Osteoblast (primary cell): Measurements from ENCODE around the gene CDK5RAP2. TPM values are rescaled to one million over a fixed set of nuclear protein-coding genes. Genes with fewer than 3 reads are reported as not detected.
A peak's percentile ranks its signal among the peaks of the same experiment; 100 is the strongest.

ENCODE experiments used
- DNase-seq: peaks from one replicate; pipeline ENCODE4 v3.0.0; 2011; ENCODE audit warnings: low spot score, mixed read lengths; ENCODE audit not compliant: insufficient read length; ENCODE audit errors: missing footprints
- H2AFZ ChIP-seq: 2 replicates; pipeline ENCODE4 v1.6.0; 2011; ENCODE audit warnings: mild to moderate bottlenecking, low read length
- H3K27ac ChIP-seq: 2 replicates; pipeline ENCODE4 v1.5.1; 2011; ENCODE audit warnings: mild to moderate bottlenecking, low read depth, low read length, moderate library complexity
- H3K27me3 ChIP-seq: 2 replicates; pipeline ENCODE4 v1.6.0; 2012; ENCODE audit warnings: mild to moderate bottlenecking, control low read depth, inconsistent platforms, low read length, moderate library complexity; ENCODE audit not compliant: insufficient read depth
- H3K36me3 ChIP-seq: 2 replicates; pipeline ENCODE4 v1.5.1; 2011; ENCODE audit warnings: mild to moderate bottlenecking, low read length, control low read depth, moderate library complexity; ENCODE audit not compliant: insufficient read depth
- H3K4me1 ChIP-seq: 2 replicates; pipeline ENCODE4 v1.5.1; 2011; ENCODE audit warnings: mild to moderate bottlenecking, low read length, control low read depth, moderate library complexity; ENCODE audit not compliant: insufficient read depth
- H3K4me2 ChIP-seq: 2 replicates; pipeline ENCODE4 v1.6.0; 2011; ENCODE audit warnings: mild to moderate bottlenecking, low read length; ENCODE audit not compliant: insufficient read depth
- H3K4me3 ChIP-seq: fragments of 200-600 bp; sonication (generic); 3 replicates; pipeline ENCODE4 v1.5.1; 2012; ENCODE audit warnings: mild to moderate bottlenecking, low read length, inconsistent platforms; ENCODE audit not compliant: insufficient read depth
- H3K79me2 ChIP-seq: 2 replicates; pipeline ENCODE4 v1.6.0; 2012; ENCODE audit warnings: mild to moderate bottlenecking, low read length, control low read depth, inconsistent platforms; ENCODE audit not compliant: insufficient read depth
- H3K9me3 ChIP-seq: 2 replicates; pipeline ENCODE4 v1.5.1; 2011; ENCODE audit warnings: low read depth, low read length, control low read depth
- H4K20me1 ChIP-seq: 2 replicates; pipeline ENCODE4 v1.6.0; 2012; ENCODE audit warnings: mild to moderate bottlenecking, low read length, control low read depth; ENCODE audit not compliant: insufficient read depth
- total RNA-seq: library from RNA; depleted of rRNA; stranded (reverse); fragments of >200 nt; gene quantifications from 2 replicates; pipeline ENCODE4 v1.2.3, GENCODE V29; 2012
- TF ChIP-seq, protein P1 (sequence below): IDR thresholded peaks from 2 replicates; pipeline ENCODE4 v1.5.1; 2011; ENCODE audit warnings: mild to moderate bottlenecking, low read depth, low read length, moderate library complexity; ENCODE audit errors: extremely low read depth

The CDK5RAP2 gene
- total RNA-seq, 1 donor, result 59.7 TPM

DNA sequence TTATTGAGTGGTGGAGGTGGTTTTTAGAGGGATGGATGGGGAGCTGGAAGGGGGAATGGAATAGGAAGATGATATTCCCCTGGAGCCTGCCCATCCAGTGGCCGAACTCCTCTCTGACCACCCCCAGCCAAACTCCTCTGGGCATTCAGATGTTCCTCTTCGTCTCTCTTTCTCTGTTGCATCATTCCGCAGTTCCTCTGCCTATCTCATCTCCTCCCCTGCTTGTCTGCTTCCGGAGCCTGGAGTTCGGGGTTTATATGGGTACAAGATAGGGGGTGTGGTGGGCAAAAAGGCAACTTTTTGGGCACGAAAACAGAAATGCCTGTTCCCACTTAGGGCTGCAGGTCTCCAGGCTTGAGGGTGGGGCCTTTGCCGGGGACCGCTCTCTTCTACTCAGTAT is 12.2 kb upstream of the CDK5RAP2 start:
- Histone ChIP-seq H3K27ac (no peak overlapping the region), H3K4me2 (no peak overlapping the region), H3K27me3 (no peaks in the 10 kb centered on the region), H4K20me1 (no peaks in the 10 kb centered on the region), H2AFZ (no peak overlapping the region), H3K4me1 (no peaks in the 10 kb centered on the region), H3K36me3 (no peaks in the 10 kb centered on the region), H3K9me3 (no peaks in the 10 kb centered on the region), H3K79me2 (no peaks in the 10 kb centered on the region), H3K4me3 (no peak overlapping the region)
- TF ChIP-seq, protein P1, sequence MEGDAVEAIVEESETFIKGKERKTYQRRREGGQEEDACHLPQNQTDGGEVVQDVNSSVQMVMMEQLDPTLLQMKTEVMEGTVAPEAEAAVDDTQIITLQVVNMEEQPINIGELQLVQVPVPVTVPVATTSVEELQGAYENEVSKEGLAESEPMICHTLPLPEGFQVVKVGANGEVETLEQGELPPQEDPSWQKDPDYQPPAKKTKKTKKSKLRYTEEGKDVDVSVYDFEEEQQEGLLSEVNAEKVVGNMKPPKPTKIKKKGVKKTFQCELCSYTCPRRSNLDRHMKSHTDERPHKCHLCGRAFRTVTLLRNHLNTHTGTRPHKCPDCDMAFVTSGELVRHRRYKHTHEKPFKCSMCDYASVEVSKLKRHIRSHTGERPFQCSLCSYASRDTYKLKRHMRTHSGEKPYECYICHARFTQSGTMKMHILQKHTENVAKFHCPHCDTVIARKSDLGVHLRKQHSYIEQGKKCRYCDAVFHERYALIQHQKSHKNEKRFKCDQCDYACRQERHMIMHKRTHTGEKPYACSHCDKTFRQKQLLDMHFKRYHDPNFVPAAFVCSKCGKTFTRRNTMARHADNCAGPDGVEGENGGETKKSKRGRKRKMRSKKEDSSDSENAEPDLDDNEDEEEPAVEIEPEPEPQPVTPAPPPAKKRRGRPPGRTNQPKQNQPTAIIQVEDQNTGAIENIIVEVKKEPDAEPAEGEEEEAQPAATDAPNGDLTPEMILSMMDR, result no peak
- DNase-seq, result no peak

DNA sequence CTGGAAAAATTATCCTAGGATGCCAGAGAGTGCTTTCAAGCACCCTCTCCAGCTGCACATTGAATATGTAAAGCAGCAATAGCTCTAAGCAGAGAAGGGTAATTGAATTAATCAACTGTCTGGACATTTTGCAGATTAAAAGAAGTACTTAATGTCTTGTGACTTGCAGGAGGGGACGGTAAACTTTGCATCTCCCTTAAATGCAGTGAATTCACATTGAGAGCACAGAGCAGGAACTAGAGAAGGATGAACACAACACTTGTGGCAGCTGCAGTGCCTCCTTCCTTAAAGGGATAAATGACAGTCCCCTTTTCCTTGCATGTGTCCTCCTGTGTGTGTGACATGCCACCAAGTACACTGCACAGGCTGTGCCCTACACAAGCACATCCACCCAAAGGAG is 7.4 kb upstream of the CDK5RAP2 start:
- Histone ChIP-seq H3K27ac (no peak overlapping the region), H3K27me3 (no peaks in the 10 kb centered on the region), H4K20me1 (no peaks in the 10 kb centered on the region), H3K79me2 (no peaks in the 10 kb centered on the region), H3K36me3 (no peaks in the 10 kb centered on the region), H3K4me1 (peaks cover 7% of the 10 kb centered on the region), H3K9me3 (no peaks in the 10 kb centered on the region), H2AFZ (no peak overlapping the region), H3K4me2 (no peak overlapping the region), H3K4me3 (no peak overlapping the region)
- TF ChIP-seq, protein P1, result no peak
- DNase-seq, result no peak

DNA sequence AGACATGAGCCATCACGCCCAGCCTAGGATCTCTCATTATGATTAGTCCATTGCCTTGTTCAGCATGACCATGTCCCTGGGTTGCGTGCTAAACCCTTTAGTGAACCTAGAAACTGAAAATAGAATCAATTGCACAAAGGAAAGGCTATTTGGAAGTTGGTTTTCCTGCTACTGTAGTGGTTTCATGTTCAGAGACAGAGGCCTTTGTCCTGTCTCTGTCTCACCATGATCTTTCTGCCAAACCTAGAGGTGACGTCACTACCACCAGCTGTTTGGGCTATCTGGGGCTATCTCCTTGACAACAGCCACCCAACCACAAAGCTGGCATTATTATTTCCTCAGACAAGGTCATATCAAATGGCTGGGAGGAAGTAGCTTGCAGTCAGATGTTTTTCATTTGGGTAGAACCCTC is 4.0 kb upstream of the CDK5RAP2 start:
- no peaks in the 10 kb centered on the region for H3K9me3 ChIP-seq
- DNase-seq, result peak; percentile 95
- TF ChIP-seq, protein P1, result no peak
- H3K79me2 ChIP-seq, result peaks cover 12% of the 10 kb centered on the region
- peak overlapping the region; percentile 2 for H3K4me2 ChIP-seq
- H3K4me3 ChIP-seq, result no peak overlapping the region
- no peaks in the 10 kb centered on the region for H3K27me3 ChIP-seq
- H3K4me1 ChIP-seq, result peaks cover 14% of the 10 kb centered on the region
- H3K27ac ChIP-seq, result peak overlapping the region; percentile 61
- peak overlapping the region; percentile 2 for H2AFZ ChIP-seq
- H3K36me3 ChIP-seq, result no peaks in the 10 kb centered on the region
- no peaks in the 10 kb centered on the region for H4K20me1 ChIP-seq

DNA sequence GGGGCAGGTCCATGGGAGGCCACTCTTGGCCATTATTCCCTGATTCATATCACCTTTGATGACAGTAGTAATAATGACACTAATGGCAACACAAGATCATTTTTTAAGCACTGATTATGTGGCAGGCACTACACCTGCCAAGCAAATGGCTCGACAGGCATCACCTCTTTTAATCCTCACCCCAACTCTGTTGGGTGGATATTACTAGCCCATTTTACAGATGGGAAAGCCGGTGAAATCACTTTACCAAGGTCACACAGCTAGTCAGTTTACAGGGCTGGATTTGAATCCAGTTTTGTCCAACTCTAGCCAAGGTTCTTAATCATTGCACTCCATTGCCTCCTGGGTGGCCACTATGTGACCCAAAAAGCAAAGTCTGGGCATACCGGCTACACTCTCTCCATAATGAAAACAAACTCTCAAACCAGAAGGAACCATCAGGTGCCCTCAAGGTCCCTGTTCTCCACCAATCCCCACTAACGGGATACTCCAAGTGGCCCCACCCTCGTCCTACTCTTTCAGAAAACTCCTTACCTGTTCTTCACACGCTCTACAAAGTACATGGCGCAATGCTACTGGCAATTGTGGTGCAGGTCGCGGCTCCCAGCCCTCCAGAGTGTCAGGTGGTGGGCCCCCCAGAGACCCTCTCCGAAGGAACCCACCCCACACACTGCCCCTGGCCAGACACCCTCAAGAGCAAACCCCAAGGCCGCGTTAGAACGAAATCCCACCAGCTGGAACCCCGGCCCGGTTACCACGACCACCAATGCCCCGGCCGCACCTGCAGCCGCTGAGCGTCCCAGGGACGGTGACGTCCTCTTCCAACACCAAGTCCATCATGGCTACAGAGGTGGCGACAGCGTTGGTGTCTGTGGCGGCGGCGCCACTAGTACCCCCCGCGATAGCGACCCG is 572 bp downstream of the CDK5RAP2 start:
- peak overlapping the region; percentile 99 for H3K4me3 ChIP-seq

More for the DNA sequence above, 572 bp downstream of the CDK5RAP2 start:
- H2AFZ ChIP-seq, result peak overlapping the region; percentile 97
- H3K27ac ChIP-seq, result peak overlapping the region; percentile 80
- H3K79me2 ChIP-seq, result peaks cover 56% of the 10 kb centered on the region
- H4K20me1 ChIP-seq, result no peaks in the 10 kb centered on the region
- TF ChIP-seq, protein P1, result no peak
- H3K27me3 ChIP-seq, result no peaks in the 10 kb centered on the region
- H3K9me3 ChIP-seq, result no peaks in the 10 kb centered on the region
- no peaks in the 10 kb centered on the region for H3K36me3 ChIP-seq
- peak; percentile 65 for DNase-seq
- peak overlapping the region; percentile 96 for H3K4me2 ChIP-seq
- H3K4me1 ChIP-seq, result peaks cover 15% of the 10 kb centered on the region
